GM19455 (cell line): Measurements from ENCODE around the gene MRPL53.
"Not testable (repeated sequence)": the region's sequence is repeated elsewhere in the genome, so short reads cannot be mapped to it uniquely, and the experiment has no call there.

Source experiments
- ATAC-seq: cut with Tn5 transposase; IDR thresholded peaks from one replicate; pipeline ENCODE4 v1.9.1; 2021; ENCODE audit not compliant: unreplicated experiment

The MRPL53 gene

GRCh38 chr2:74482801-74483674 lies 10.6 kb upstream of the MRPL53 start, which contains the start of the genes CCDC142 and TTC31:
TSS of gene CCDC142 (minus strand) at chr2:74482998. CDS start at chr2:74482837, 161 bp downstream.
TSS of gene TTC31 (plus strand) at chr2:74483081. CDS start at chr2:74483096, 15 bp downstream.
- peak; percentile 94 for ATAC-seq

- ATAC-seq: peak; percentile 34
Measured at GRCh38 chr2:74481961-74482800, 9.7 kb upstream of the MRPL53 start.

- ATAC-seq: no peak
Measured at GRCh38 chr2:74481431-74481830, 9.0 kb upstream of the MRPL53 start.

- no peak for ATAC-seq
Measured at GRCh38 chr2:74474899-74475298, 2.4 kb upstream of the MRPL53 start.

- no peak for ATAC-seq
Measured at GRCh38 chr2:74474481-74474880, 2.0 kb upstream of the MRPL53 start.

- no peak for ATAC-seq
Measured at GRCh38 chr2:74472945-74473258, 422 bp upstream of the MRPL53 start.

- ATAC-seq: no peak
Measured at GRCh38 chr2:74471332-74472065, 981 bp downstream of the MRPL53 start.

GRCh38 chr2:74470742-74471141 lies 1.7 kb downstream of the MRPL53 start:
- not testable (repeated sequence) for ATAC-seq

GRCh38 chr2:74464406-74464805 lies 8.1 kb downstream of the MRPL53 start:
- ATAC-seq: peak; percentile 1

GRCh38 chr2:74462786-74463105 lies 9.7 kb downstream of the MRPL53 start:
- no peak for ATAC-seq

GRCh38 chr2:74462054-74462785 lies 10.3 kb downstream of the MRPL53 start:
- ATAC-seq: no peak

GRCh38 chr2:74461187-74462053 lies 11.1 kb downstream of the MRPL53 start:
- no peak for ATAC-seq

GRCh38 chr2:74460187-74460586 lies 12.3 kb downstream of the MRPL53 start:
- not testable (repeated sequence) for ATAC-seq

GRCh38 chr2:74459503-74460118 lies 12.9 kb downstream of the MRPL53 start:
- not testable (repeated sequence) for ATAC-seq

- no peak for ATAC-seq
Measured at GRCh38 chr2:74458938-74459363, 13.5 kb downstream of the MRPL53 start.

GRCh38 chr2:74458132-74458937 lies 14.1 kb downstream of the MRPL53 start, which contains the start of gene WBP1:
TSS of gene WBP1 (plus strand) at chr2:74458438. CDS start at chr2:74458603, 165 bp downstream.
- peak; percentile 79 for ATAC-seq

- ATAC-seq: peak; percentile 36
Measured at GRCh38 chr2:74457549-74458131, 14.8 kb downstream of the MRPL53 start.

GRCh38 chr2:74457129-74457548 lies 15.3 kb downstream of the MRPL53 start:
- ATAC-seq: no peak
